H9 (cell line): ENCODE results near the gene BTBD1. TPM values are rescaled to one million over a fixed set of nuclear protein-coding genes. Genes with fewer than 3 reads are reported as not detected.

Experiments used
- DNase-seq: peaks from one replicate; pipeline ENCODE4 v3.0.0-alpha.2; 2017
- H2AFZ ChIP-seq: one replicate; pipeline ENCODE4 v1.6.1; 2013; ENCODE audit warnings: mild to moderate bottlenecking, low read length, control low read depth, moderate library complexity
- H2AK5ac ChIP-seq: 2 replicates; pipeline ENCODE4 v1.6.1; 2013; ENCODE audit warnings: low read length, control low read depth, mixed read lengths; ENCODE audit not compliant: insufficient read length
- H2BK120ac ChIP-seq: one replicate; pipeline ENCODE4 v1.6.1; 2013; ENCODE audit warnings: low read depth, mild to moderate bottlenecking, low read length, control low read depth, inconsistent platforms; ENCODE audit not compliant: poor library complexity, severe bottlenecking
- H2BK12ac ChIP-seq: 2 replicates; pipeline ENCODE4 v1.6.1; 2013; ENCODE audit warnings: low read length, control low read depth, mixed read lengths, low read depth; ENCODE audit not compliant: insufficient read length
- H2BK15ac ChIP-seq: 2 replicates; pipeline ENCODE4 v1.6.1; 2013; ENCODE audit warnings: low read depth, low read length, control low read depth
- H2BK20ac ChIP-seq: one replicate; pipeline ENCODE4 v1.6.1; 2013; ENCODE audit warnings: low read depth, mild to moderate bottlenecking, low read length, control low read depth, inconsistent platforms; ENCODE audit not compliant: poor library complexity, severe bottlenecking
- H2BK5ac ChIP-seq: 2 replicates; pipeline ENCODE4 v1.6.1; 2013; ENCODE audit warnings: low read length, control low read depth, mixed read lengths; ENCODE audit not compliant: insufficient read length
- H3K14ac ChIP-seq: 2 replicates; pipeline ENCODE4 v1.6.1; 2013; ENCODE audit warnings: low read length, control low read depth; ENCODE audit not compliant: insufficient read depth
- H3K18ac ChIP-seq: 2 replicates; pipeline ENCODE4 v1.6.1; 2013; ENCODE audit warnings: low read depth, mild to moderate bottlenecking, mixed read lengths, low read length, control low read depth; ENCODE audit not compliant: insufficient read length
- H3K23ac ChIP-seq: 2 replicates; pipeline ENCODE4 v1.6.1; 2013; ENCODE audit warnings: low read length, control low read depth, mixed read lengths, low read depth; ENCODE audit not compliant: insufficient read length
- H3K23me2 ChIP-seq: 2 replicates; pipeline ENCODE4 v1.6.1; 2013; ENCODE audit warnings: low read depth, mild to moderate bottlenecking, mixed read lengths, low read length, control low read depth; ENCODE audit not compliant: insufficient read length, poor library complexity, severe bottlenecking
- H3K27ac ChIP-seq: 2 replicates; pipeline ENCODE4 v1.5.1; 2013; ENCODE audit warnings: low read length, control low read depth, mixed read lengths, low read depth; ENCODE audit not compliant: insufficient read length
- H3K27me3 ChIP-seq: 2 replicates; pipeline ENCODE4 v1.6.1; 2013; ENCODE audit warnings: low read length, control low read depth, inconsistent platforms; ENCODE audit not compliant: insufficient read depth
- H3K4ac ChIP-seq: 2 replicates; pipeline ENCODE4 v1.6.1; 2013; ENCODE audit warnings: low read depth, mild to moderate bottlenecking, control low read depth, inconsistent platforms, low read length, moderate library complexity
- H3K4me1 ChIP-seq: 2 replicates; pipeline ENCODE4 v1.6.1; 2013; ENCODE audit warnings: low read length, control low read depth, inconsistent platforms; ENCODE audit not compliant: insufficient read depth
- H3K4me2 ChIP-seq: 2 replicates; pipeline ENCODE4 v1.6.1; 2013; ENCODE audit warnings: low read length, control low read depth, mixed read lengths; ENCODE audit not compliant: insufficient read length, insufficient read depth
- H3K56ac ChIP-seq: 2 replicates; pipeline ENCODE4 v1.6.1; 2013; ENCODE audit warnings: low read depth, mild to moderate bottlenecking, mixed read lengths, low read length, control low read depth; ENCODE audit not compliant: insufficient read length
- H3K79me1 ChIP-seq: 2 replicates; pipeline ENCODE4 v1.6.1; 2013; ENCODE audit warnings: low read depth, mild to moderate bottlenecking, moderate library complexity, low read length, control low read depth, inconsistent platforms; ENCODE audit not compliant: insufficient read depth, poor library complexity, severe bottlenecking
- H3K79me2 ChIP-seq: 2 replicates; pipeline ENCODE4 v1.6.1; 2013; ENCODE audit warnings: low read length, control low read depth, inconsistent platforms; ENCODE audit not compliant: insufficient read depth
- H3K9ac ChIP-seq: 2 replicates; pipeline ENCODE4 v1.6.1; 2013; ENCODE audit warnings: low read length, control low read depth, mixed read lengths; ENCODE audit not compliant: insufficient read length; ENCODE audit errors: extremely low read depth
- H3K9me3 ChIP-seq: one replicate; pipeline ENCODE4 v1.6.1; 2013; ENCODE audit warnings: low read depth, low read length, inconsistent platforms; ENCODE audit not compliant: control insufficient read depth
- H3T11ph ChIP-seq: one replicate; pipeline ENCODE4 v1.6.1; 2013; ENCODE audit warnings: mild to moderate bottlenecking, low read length, control low read depth, inconsistent platforms
- H4K20me1 ChIP-seq: one replicate; pipeline ENCODE4 v1.6.1; 2013; ENCODE audit not compliant: control insufficient read depth, insufficient read length, insufficient read depth
- H4K5ac ChIP-seq: 2 replicates; pipeline ENCODE4 v1.6.1; 2013; ENCODE audit warnings: low read depth, mild to moderate bottlenecking, mixed read lengths, low read length, control low read depth; ENCODE audit not compliant: insufficient read length
- H4K8ac ChIP-seq: replicated peaks from 2 replicates; pipeline ENCODE4 v1.6.1; 2013; ENCODE audit warnings: low read length, control low read depth, mixed read lengths, low read depth; ENCODE audit not compliant: insufficient read length
- H4K91ac ChIP-seq: 2 replicates; pipeline ENCODE4 v1.6.1; 2013; ENCODE audit warnings: low read depth, mild to moderate bottlenecking, moderate library complexity, mixed read lengths, low read length, control low read depth; ENCODE audit not compliant: insufficient read length
- H3K27ac Mint-ChIP-seq, 3 experiments: 2 replicates in 2 of 3; 3 replicates in 1 of 3; pipeline ENCODE4 v1.8.0; 2020 to 2021; ENCODE audit warnings: mixed read lengths in 3 of 3, mild to moderate bottlenecking in 1 of 3, moderate library complexity in 1 of 3
- H3K27me3 Mint-ChIP-seq: 2 replicates; pipeline ENCODE4 v1.8.0; 2021; ENCODE audit warnings: low read depth, mild to moderate bottlenecking, moderate library complexity, mixed read lengths
- H3K36me3 Mint-ChIP-seq, 3 experiments: 2 replicates in 2 of 3; 3 replicates in 1 of 3; pipeline ENCODE4 v1.8.0; 2020 to 2021; ENCODE audit warnings: low read depth in 3 of 3, mixed read lengths in 3 of 3; ENCODE audit not compliant: insufficient read depth in 1 of 3
- H3K4me1 Mint-ChIP-seq, 2 experiments: 2 replicates each; pipeline ENCODE4 v1.8.0; 2020; ENCODE audit warnings: mixed read lengths in 2 of 2
- H3K4me3 Mint-ChIP-seq, 2 experiments: 2 replicates in 1 of 2; 3 replicates in 1 of 2; pipeline ENCODE4 v1.8.0; 2020 to 2021; ENCODE audit warnings: mild to moderate bottlenecking in 2 of 2, mixed read lengths in 2 of 2, moderate library complexity in 1 of 2
- H3K9me3 Mint-ChIP-seq, 2 experiments: 2 replicates in 1 of 2; 3 replicates in 1 of 2; pipeline ENCODE4 v1.8.0; 2020; ENCODE audit warnings: mild to moderate bottlenecking in 2 of 2, mixed read lengths in 2 of 2, moderate library complexity in 1 of 2
- WGBS: extraction: QIAGEN DNeasy Blood & Tissue Kit; methylation state at CpG from one replicate; pipeline ENCODE4 v1.1.7; 2013; ENCODE audit warnings: missing lambda C conversion rate, low lambda C conversion rate, mixed read lengths; ENCODE audit not compliant: insufficient read length; ENCODE audit errors: extremely low coverage; 5-methylcytosine and 5-hydroxymethylcytosine counted together
- total RNA-seq: library from RNA; stranded (reverse); gene quantifications from 2 replicates; pipeline ENCODE4 v1.2.1, GENCODE V29; 2021
- TF ChIP-seq, protein P1 (sequence below): fragments of 200-600 bp; sonication (generic); conservative IDR thresholded peaks from 3 replicates; pipeline ENCODE4 v1.8.0; 2021; ENCODE audit warnings: antibody characterized with exemption, mild to moderate bottlenecking

The BTBD1 gene
- total RNA-seq, 1 experiment from 2014 or later: 43.3 TPM

DNA sequence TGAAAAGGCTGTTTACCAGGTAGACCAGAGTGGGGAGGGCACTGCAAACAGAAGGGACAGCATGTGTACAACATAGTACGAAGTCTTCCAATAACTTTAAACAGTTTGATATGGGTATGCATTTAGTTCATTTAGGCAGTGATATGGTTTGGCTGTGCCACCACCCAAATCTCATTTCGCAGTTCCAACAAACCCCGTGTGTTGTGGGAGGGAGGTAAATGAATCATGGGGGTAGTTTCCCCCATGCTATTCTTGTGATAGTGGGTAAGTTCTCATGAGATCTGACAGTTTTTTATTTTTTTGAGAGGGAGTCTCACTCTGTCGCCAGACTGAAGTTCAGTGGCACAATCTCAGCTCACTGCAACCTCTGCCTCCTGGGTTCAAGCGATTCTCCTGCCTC, 88.6 kb downstream of the BTBD1 start:
- Histone ChIP-seq H4K20me1 (no peaks in the 10 kb centered on the region), H2BK5ac (no peak overlapping the region), H2AFZ (no peak overlapping the region), H3K4me2 (no peak overlapping the region), H3T11ph (no peak overlapping the region), H2BK20ac (no peak overlapping the region), H3K27ac (no peak overlapping the region), H3K4me1 (no peaks in the 10 kb centered on the region), H3K4ac (no peak overlapping the region), H2BK12ac (no peak overlapping the region), H3K23ac (no peak overlapping the region), H3K79me2 (no peaks in the 10 kb centered on the region), H3K56ac (no peak overlapping the region), H3K14ac (no peak overlapping the region), H4K5ac (no peak overlapping the region), H4K91ac (no peak overlapping the region), H2BK15ac (no peak overlapping the region), H3K9ac (no peak overlapping the region), H3K9me3 (no peaks in the 10 kb centered on the region), H4K8ac (no peak overlapping the region), H3K23me2 (no peaks in the 10 kb centered on the region), H3K18ac (no peak overlapping the region), H3K79me1 (no peaks in the 10 kb centered on the region), H2AK5ac (no peak overlapping the region), H3K27me3 (no peaks in the 10 kb centered on the region), H2BK120ac (no peak overlapping the region)
- no CpG with 5 or more reads among the region's 5 CpGs for WGBS
- no peak for DNase-seq
- no peak overlapping the region for H3K27ac Mint-ChIP-seq
- H3K9me3 Mint-ChIP-seq: no peaks in the 10 kb centered on the region
- H3K4me3 Mint-ChIP-seq: no peak overlapping the region
- peaks cover 9% of the 10 kb centered on the region for H3K27me3 Mint-ChIP-seq
- TF ChIP-seq, protein P1, sequence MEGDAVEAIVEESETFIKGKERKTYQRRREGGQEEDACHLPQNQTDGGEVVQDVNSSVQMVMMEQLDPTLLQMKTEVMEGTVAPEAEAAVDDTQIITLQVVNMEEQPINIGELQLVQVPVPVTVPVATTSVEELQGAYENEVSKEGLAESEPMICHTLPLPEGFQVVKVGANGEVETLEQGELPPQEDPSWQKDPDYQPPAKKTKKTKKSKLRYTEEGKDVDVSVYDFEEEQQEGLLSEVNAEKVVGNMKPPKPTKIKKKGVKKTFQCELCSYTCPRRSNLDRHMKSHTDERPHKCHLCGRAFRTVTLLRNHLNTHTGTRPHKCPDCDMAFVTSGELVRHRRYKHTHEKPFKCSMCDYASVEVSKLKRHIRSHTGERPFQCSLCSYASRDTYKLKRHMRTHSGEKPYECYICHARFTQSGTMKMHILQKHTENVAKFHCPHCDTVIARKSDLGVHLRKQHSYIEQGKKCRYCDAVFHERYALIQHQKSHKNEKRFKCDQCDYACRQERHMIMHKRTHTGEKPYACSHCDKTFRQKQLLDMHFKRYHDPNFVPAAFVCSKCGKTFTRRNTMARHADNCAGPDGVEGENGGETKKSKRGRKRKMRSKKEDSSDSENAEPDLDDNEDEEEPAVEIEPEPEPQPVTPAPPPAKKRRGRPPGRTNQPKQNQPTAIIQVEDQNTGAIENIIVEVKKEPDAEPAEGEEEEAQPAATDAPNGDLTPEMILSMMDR: no peak
- no peaks in the 10 kb centered on the region for H3K4me1 Mint-ChIP-seq
- H3K36me3 Mint-ChIP-seq: no peaks in the 10 kb centered on the region
